Measurements from ENCODE around the gene CAPSL. TPM values are rescaled to one million over a fixed set of nuclear protein-coding genes. Genes with fewer than 3 reads are reported as not detected.

The CAPSL gene
- total and polyA plus RNA-seq, 2 experiments from 2014 or later, result 0.73 TPM; not detected in 1

GRCh38 chr5:35860686-35861085 is 77.7 kb downstream of the CAPSL start (continued):
- TF ChIP-seq ZNF462 (CRISPR knock-in tag; IDR thresholded peaks at IDR 0.05), result no peak
- TF ChIP-seq CTCF (conservative IDR thresholded peaks at IDR 0.05; ENCODE audit: low read depth in 2 of 2), result no peak
- no peak for TF ChIP-seq ETS1 (IDR thresholded peaks at IDR 0.05)
- TF ChIP-seq STAT1 (IDR thresholded peaks at IDR 0.05; ENCODE audit: unreplicated experiment), result no peak
- no peak for TF ChIP-seq EZH2phosphoT487 (IDR thresholded peaks at IDR 0.05; ENCODE audit: unreplicated experiment)
- no peak for TF ChIP-seq JUNB (IDR thresholded peaks at IDR 0.05; ENCODE audit: unreplicated experiment)
- no peak for TF ChIP-seq ZNF331 (CRISPR knock-in tag; IDR thresholded peaks at IDR 0.05; ENCODE audit: low read depth)
- TF ChIP-seq NANOG (IDR thresholded peaks at IDR 0.05; ENCODE audit: borderline replicate concordance), result no peak
- no peak for TF ChIP-seq CREB1 (CRISPR knock-in tag; IDR thresholded peaks at IDR 0.05; ENCODE audit: low read depth)
